T-helper 1 cell treated with Interleukin-12 subunit alpha and Interleukin-12 subunit beta and Interleukin-4 antibody, amounts not matched to agents 30 μg/mL and 1 μg/mL, for 36 hours (primary cell): ENCODE results near the gene AP1S3.

Source experiments
- H3K27ac Mint-ChIP-seq: one replicate; pipeline ENCODE4 v1.8.0; 2021; ENCODE audit warnings: mild to moderate bottlenecking, mixed read lengths
- H3K27me3 Mint-ChIP-seq: one replicate; pipeline ENCODE4 v1.8.0; 2021; ENCODE audit warnings: low read depth, mixed read lengths
- H3K36me3 Mint-ChIP-seq: one replicate; pipeline ENCODE4 v1.8.0; 2021; ENCODE audit warnings: low read depth, mixed read lengths
- H3K4me1 Mint-ChIP-seq: one replicate; pipeline ENCODE4 v1.8.0; 2021; ENCODE audit warnings: low read depth, mixed read lengths
- H3K4me3 Mint-ChIP-seq: one replicate; pipeline ENCODE4 v1.8.0; 2021; ENCODE audit warnings: mild to moderate bottlenecking, moderate library complexity, mixed read lengths
- H3K9me3 Mint-ChIP-seq: one replicate; pipeline ENCODE4 v1.8.0; 2021; ENCODE audit warnings: mixed read lengths

AP1S3 gene

GRCh38 chr2:223722226-223722625, 115.2 kb downstream of the AP1S3 start:
- H3K27me3 Mint-ChIP-seq, result peaks cover 19% of the 10 kb centered on the region
- no peak overlapping the region for H3K4me3 Mint-ChIP-seq
- no peaks in the 10 kb centered on the region for H3K36me3 Mint-ChIP-seq
- H3K27ac Mint-ChIP-seq, result no peak overlapping the region
- peaks cover under 1% of the 10 kb centered on the region for H3K9me3 Mint-ChIP-seq
- no peaks in the 10 kb centered on the region for H3K4me1 Mint-ChIP-seq

- H3K9me3 Mint-ChIP-seq, result peaks cover 5% of the 10 kb centered on the region
- H3K27me3 Mint-ChIP-seq, result peaks cover 19% of the 10 kb centered on the region
- no peaks in the 10 kb centered on the region for H3K4me1 Mint-ChIP-seq
- H3K36me3 Mint-ChIP-seq, result no peaks in the 10 kb centered on the region
- no peak overlapping the region for H3K27ac Mint-ChIP-seq
- no peak overlapping the region for H3K4me3 Mint-ChIP-seq
These were observed 115.6 kb downstream of the AP1S3 start for GRCh38 chr2:223721746-223722145.

- H3K27me3 Mint-ChIP-seq, result peaks cover 11% of the 10 kb centered on the region
- H3K36me3 Mint-ChIP-seq, result no peaks in the 10 kb centered on the region
- H3K4me3 Mint-ChIP-seq, result no peak overlapping the region
- H3K27ac Mint-ChIP-seq, result no peak overlapping the region
- H3K9me3 Mint-ChIP-seq, result peaks cover 5% of the 10 kb centered on the region
- no peaks in the 10 kb centered on the region for H3K4me1 Mint-ChIP-seq
These were observed 117.0 kb downstream of the AP1S3 start for GRCh38 chr2:223720367-223720766.

GRCh38 chr2:223712642-223713041, 124.7 kb downstream of the AP1S3 start:
- Mint-ChIP-seq H3K27ac (no peak overlapping the region), H3K36me3 (no peaks in the 10 kb centered on the region), H3K9me3 (peaks cover 5% of the 10 kb centered on the region), H3K27me3 (peaks cover 16% of the 10 kb centered on the region), H3K4me1 (no peaks in the 10 kb centered on the region), H3K4me3 (no peak overlapping the region)

- Mint-ChIP-seq H3K4me1 (no peaks in the 10 kb centered on the region), H3K27me3 (peaks cover 16% of the 10 kb centered on the region), H3K9me3 (peaks cover under 1% of the 10 kb centered on the region), H3K27ac (no peak overlapping the region), H3K36me3 (no peaks in the 10 kb centered on the region), H3K4me3 (no peak overlapping the region)
These were observed 125.6 kb downstream of the AP1S3 start for GRCh38 chr2:223711596-223712326.
